Measurements from ENCODE around the gene SSH2.

DNA sequence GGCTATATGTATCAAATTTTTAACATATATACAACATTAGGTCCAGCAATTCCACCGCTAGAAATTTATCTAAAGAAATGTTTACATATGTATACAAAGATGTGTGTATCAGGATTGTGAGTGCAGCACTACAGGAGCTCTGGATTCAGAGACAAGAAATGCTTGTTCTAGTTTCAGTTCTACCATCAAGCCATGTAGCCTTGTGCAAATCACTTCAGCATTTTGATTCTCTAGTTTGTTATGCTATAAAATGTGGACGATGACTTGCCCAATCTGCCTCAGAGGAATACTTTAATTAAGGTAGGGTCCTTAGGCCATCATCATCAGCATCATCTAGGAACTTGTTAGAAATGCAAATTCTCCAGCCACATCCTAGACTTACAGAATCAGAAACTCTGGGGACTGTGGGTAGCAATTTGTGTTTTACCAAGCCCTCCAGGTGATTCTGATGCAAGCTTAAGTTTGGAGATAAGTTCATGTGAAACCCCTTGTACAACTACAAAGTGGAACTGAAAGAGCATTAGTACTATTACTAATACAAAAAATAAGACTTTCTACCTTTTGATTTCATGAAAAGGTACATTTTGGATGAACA is 176.1 kb downstream of the SSH2 start:
- TF ChIP-seq, protein P1, sequence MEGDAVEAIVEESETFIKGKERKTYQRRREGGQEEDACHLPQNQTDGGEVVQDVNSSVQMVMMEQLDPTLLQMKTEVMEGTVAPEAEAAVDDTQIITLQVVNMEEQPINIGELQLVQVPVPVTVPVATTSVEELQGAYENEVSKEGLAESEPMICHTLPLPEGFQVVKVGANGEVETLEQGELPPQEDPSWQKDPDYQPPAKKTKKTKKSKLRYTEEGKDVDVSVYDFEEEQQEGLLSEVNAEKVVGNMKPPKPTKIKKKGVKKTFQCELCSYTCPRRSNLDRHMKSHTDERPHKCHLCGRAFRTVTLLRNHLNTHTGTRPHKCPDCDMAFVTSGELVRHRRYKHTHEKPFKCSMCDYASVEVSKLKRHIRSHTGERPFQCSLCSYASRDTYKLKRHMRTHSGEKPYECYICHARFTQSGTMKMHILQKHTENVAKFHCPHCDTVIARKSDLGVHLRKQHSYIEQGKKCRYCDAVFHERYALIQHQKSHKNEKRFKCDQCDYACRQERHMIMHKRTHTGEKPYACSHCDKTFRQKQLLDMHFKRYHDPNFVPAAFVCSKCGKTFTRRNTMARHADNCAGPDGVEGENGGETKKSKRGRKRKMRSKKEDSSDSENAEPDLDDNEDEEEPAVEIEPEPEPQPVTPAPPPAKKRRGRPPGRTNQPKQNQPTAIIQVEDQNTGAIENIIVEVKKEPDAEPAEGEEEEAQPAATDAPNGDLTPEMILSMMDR (IDR thresholded peaks at IDR 0.05; ENCODE audit: insufficient read depth, low read length, poor library complexity, severe bottlenecking): no peak
- TF ChIP-seq EZH2phosphoT487 (conservative IDR thresholded peaks at IDR 0.05; ENCODE audit: low read length): no peak

All from SU-DHL-6 (cell line).